Measurements from ENCODE around the gene RNH1.
"Not testable (repeated sequence)": the region's sequence is repeated elsewhere in the genome, so short reads cannot be mapped to it uniquely, and the experiment has no call there.

DNA sequence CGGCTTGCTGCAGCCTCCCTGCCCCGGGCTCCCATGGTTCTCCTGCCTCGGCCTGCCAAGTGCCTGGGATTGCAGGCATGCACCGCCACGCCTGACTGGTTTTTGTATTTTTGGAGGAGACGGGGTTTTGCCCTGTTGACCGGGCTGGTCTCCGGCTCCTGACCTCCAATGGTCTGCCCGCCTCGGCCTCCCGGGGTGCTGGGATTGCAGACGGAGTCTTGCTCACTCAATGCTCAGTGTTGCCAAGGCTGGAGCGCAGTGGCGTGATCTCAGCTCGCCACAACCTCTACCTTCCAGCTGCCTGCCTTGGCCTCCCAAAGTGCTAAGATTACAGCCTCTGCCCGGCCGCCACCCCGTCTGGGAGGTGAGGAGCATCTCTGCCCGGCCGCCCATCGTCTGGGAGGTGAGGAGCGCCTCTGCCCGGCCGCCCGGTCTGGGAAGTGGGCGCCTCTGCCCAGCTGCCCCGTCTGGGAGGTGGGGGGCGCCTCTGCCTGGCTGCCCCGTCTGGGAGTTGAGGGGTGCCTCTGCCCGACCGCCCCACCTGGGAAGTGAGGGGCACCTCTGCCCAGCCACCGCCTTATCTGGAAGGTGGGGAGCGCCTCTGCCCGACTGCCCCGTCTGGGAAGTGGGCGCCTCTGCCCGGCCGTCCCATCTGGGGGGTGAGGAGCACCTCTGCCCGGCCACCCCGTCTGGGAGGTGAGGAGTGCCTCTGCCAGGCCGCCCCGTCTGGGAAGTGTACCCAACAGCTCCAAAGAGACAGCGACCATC lies 10.1 kb upstream of the RNH1 start:
- not testable (repeated sequence) for TF ChIP-seq CTCF (conservative IDR thresholded peaks at IDR 0.05; ENCODE audit: low read length); EZH2phosphoT487 (IDR thresholded peaks at IDR 0.05; ENCODE audit: borderline replicate concordance)
